GM18499 (cell line): ENCODE measurements around the gene PLIN5.

ENCODE experiments used
- ATAC-seq: cut with Tn5 transposase; IDR thresholded peaks from one replicate; pipeline ENCODE4 v1.9.1; 2021; ENCODE audit warnings: moderate number of reproducible peaks; ENCODE audit not compliant: insufficient read depth, unreplicated experiment

Gene PLIN5

GRCh38 chr19:4523306-4524110 lies 11.5 kb downstream of the PLIN5 start:
- no peak for ATAC-seq

- no peak for ATAC-seq
These were observed 12.6 kb downstream of the PLIN5 start for GRCh38 chr19:4522291-4523002.

- ATAC-seq = no peak
These were observed 13.2 kb downstream of the PLIN5 start for GRCh38 chr19:4521888-4522242.

- ATAC-seq = no peak
These were observed 13.7 kb downstream of the PLIN5 start for GRCh38 chr19:4521170-4521887.

GRCh38 chr19:4519521-4520277 lies 15.3 kb downstream of the PLIN5 start:
- ATAC-seq = no peak

- no peak for ATAC-seq
These were observed 15.9 kb downstream of the PLIN5 start for GRCh38 chr19:4519172-4519496.

GRCh38 chr19:4518345-4519171 lies 16.5 kb downstream of the PLIN5 start, which contains the start of gene PLIN4:
TSS of gene PLIN4 (minus strand) at chr19:4518486. CDS start at chr19:4518272, 214 bp downstream.
- ATAC-seq = no peak

GRCh38 chr19:4517451-4518057 lies 17.5 kb downstream of the PLIN5 start:
- ATAC-seq = no peak

- ATAC-seq = no peak
These were observed 18.1 kb downstream of the PLIN5 start for GRCh38 chr19:4516939-4517300.

- ATAC-seq = no peak
These were observed 18.7 kb downstream of the PLIN5 start for GRCh38 chr19:4516199-4516938.

- ATAC-seq = no peak
These were observed 19.3 kb downstream of the PLIN5 start for GRCh38 chr19:4515732-4516131.

GRCh38 chr19:4513248-4513647 lies 21.8 kb downstream of the PLIN5 start:
- ATAC-seq = no peak

- ATAC-seq = no peak
These were observed 23.0 kb downstream of the PLIN5 start for GRCh38 chr19:4512070-4512469.

- no peak for ATAC-seq
These were observed 23.5 kb downstream of the PLIN5 start for GRCh38 chr19:4511300-4512054.

GRCh38 chr19:4510435-4511255 lies 24.4 kb downstream of the PLIN5 start:
- ATAC-seq = no peak

GRCh38 chr19:4508698-4509097 lies 26.3 kb downstream of the PLIN5 start:
- no peak for ATAC-seq

GRCh38 chr19:4507804-4508203 lies 27.2 kb downstream of the PLIN5 start:
- no peak for ATAC-seq
